NT2/D1 (cell line): ENCODE data around the gene PHB1.

Experiments
- SUZ12 ChIP-seq: IDR thresholded peaks from 2 replicates; pipeline ENCODE4 v1.6.1; 2011; ENCODE audit not compliant: insufficient read length, insufficient read depth; ENCODE audit errors: extremely low read depth
- YY1 ChIP-seq: IDR thresholded peaks from 2 replicates; pipeline ENCODE4 v1.6.1; 2011; ENCODE audit not compliant: insufficient read length, insufficient read depth

- no peak for TF ChIP-seq YY1
- no peak for TF ChIP-seq SUZ12
Observed at GRCh38 chr17:49434821-49435670, 20.4 kb upstream of the PHB1 start.
